DMS114 treated with DMSO at 0.1 percent for 48 hours (cell line): ENCODE measurements around the gene CDH12.
A peak's percentile ranks its signal among the peaks of the same experiment; 100 is the strongest.
"Not testable (repeated sequence)": the region's sequence is repeated elsewhere in the genome, so short reads cannot be mapped to it uniquely, and the experiment has no call there.

Experiments used
- DNase-seq: peaks from one replicate; lab custom pipeline; 2025; ENCODE audit not compliant: unreplicated experiment; lab: John Stamatoyannopoulos, UW

The CDH12 gene

GRCh38 chr5:22057012-22057411 is 796.1 kb downstream of the CDH12 start:
- no peak for DNase-seq

- DNase-seq, result no peak
Observed at GRCh38 chr5:22056601-22057000, 796.5 kb downstream of the CDH12 start.

GRCh38 chr5:22053195-22053594 is 799.9 kb downstream of the CDH12 start:
- DNase-seq, result no peak

GRCh38 chr5:22051881-22052280 is 801.3 kb downstream of the CDH12 start:
- DNase-seq, result no peak

GRCh38 chr5:22050931-22051330 is 802.2 kb downstream of the CDH12 start:
- no peak for DNase-seq

- no peak for DNase-seq
Observed at GRCh38 chr5:22044229-22044628, 808.9 kb downstream of the CDH12 start.

- no peak for DNase-seq
Observed at GRCh38 chr5:22036061-22036460, 817.1 kb downstream of the CDH12 start.

- no peak for DNase-seq
Observed at GRCh38 chr5:22033066-22033465, 820.1 kb downstream of the CDH12 start.

GRCh38 chr5:22023784-22024183 is 829.4 kb downstream of the CDH12 start:
- no peak for DNase-seq

- not testable (repeated sequence) for DNase-seq
Observed at GRCh38 chr5:22012893-22013292, 840.3 kb downstream of the CDH12 start.

GRCh38 chr5:22010808-22011207 is 842.3 kb downstream of the CDH12 start:
- DNase-seq, result not testable (repeated sequence)

GRCh38 chr5:22001097-22001496 is 852.0 kb downstream of the CDH12 start:
- DNase-seq, result not testable (repeated sequence)

GRCh38 chr5:21985799-21986198 is 867.3 kb downstream of the CDH12 start:
- not testable (repeated sequence) for DNase-seq

- not testable (repeated sequence) for DNase-seq
Observed at GRCh38 chr5:21951571-21951970, 901.6 kb downstream of the CDH12 start.

GRCh38 chr5:21931116-21931515 is 922.0 kb downstream of the CDH12 start:
- DNase-seq, result no peak

- DNase-seq, result peak; percentile 64
Observed at GRCh38 chr5:21919414-21920022, 933.6 kb downstream of the CDH12 start.

- DNase-seq, result no peak
Observed at GRCh38 chr5:21918451-21918850, 934.7 kb downstream of the CDH12 start.

- no peak for DNase-seq
Observed at GRCh38 chr5:21910731-21911130, 942.4 kb downstream of the CDH12 start.

GRCh38 chr5:21895766-21896350 is 957.3 kb downstream of the CDH12 start:
- no peak for DNase-seq

GRCh38 chr5:21893161-21893560 is 960.0 kb downstream of the CDH12 start:
- no peak for DNase-seq

GRCh38 chr5:21889581-21889980 is 963.6 kb downstream of the CDH12 start:
- no peak for DNase-seq

- DNase-seq, result no peak
Observed at GRCh38 chr5:21882074-21882745, 970.9 kb downstream of the CDH12 start.
